Head of caudate nucleus (tissue), 42 donors: ENCODE measurements around the gene NDFIP1.
"Not testable (repeated sequence)": the region's sequence is repeated elsewhere in the genome, so short reads cannot be mapped to it uniquely, and the experiment has no call there.

Experiments used
- DNase-seq, 42 donors: peaks; one replicate each; pipeline versions ENCODE4 v3.0.0 to v3.0.0-alpha.2; 2020 to 2021; ENCODE audit warnings: mixed read lengths in 7 of 42
- intact Hi-C: fragments of 100-400 bp; cut with DNase I; formaldehyde crosslinking; loops from one replicate; pipeline ENCODE4 v1.15.0; 2022

Gene NDFIP1

DNA sequence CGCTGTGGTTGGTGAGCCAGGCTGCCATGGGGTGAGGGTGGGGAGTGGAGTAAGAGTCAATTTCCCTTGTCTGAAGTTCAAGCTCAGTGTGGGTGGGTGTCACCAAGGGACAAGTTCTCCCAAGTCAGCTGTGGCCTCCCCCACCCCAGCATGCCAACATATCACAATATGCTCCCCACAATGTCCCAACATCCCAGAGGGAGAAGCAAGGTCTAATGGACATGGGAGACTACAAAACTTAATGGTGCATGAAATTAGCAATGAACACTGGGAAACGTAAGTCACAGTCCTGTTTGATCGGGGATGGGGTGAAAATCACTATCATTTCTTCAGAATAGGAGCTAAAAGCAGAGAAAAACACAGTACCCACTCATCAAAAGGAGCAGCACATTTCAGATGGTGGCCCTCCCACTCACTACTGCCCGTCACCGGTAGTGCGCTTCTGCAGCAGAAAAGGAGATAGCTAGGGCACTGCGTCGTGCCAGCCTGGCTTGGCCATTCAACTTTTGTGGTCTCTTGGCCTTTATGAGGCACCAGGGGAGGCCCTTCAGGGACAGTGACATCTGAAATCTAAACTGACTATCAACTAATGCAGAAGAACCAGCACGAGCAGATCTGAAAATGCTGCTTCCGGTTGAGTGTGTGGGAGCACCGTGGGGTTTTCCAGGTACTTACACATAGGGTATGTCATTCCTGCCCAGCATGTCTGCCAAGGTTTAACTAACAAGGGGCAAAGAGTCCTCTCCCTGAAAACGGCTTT is 20.5 kb upstream of the NDFIP1 start:
- intact Hi-C loops: no loop called here
- no peak for DNase-seq

DNA sequence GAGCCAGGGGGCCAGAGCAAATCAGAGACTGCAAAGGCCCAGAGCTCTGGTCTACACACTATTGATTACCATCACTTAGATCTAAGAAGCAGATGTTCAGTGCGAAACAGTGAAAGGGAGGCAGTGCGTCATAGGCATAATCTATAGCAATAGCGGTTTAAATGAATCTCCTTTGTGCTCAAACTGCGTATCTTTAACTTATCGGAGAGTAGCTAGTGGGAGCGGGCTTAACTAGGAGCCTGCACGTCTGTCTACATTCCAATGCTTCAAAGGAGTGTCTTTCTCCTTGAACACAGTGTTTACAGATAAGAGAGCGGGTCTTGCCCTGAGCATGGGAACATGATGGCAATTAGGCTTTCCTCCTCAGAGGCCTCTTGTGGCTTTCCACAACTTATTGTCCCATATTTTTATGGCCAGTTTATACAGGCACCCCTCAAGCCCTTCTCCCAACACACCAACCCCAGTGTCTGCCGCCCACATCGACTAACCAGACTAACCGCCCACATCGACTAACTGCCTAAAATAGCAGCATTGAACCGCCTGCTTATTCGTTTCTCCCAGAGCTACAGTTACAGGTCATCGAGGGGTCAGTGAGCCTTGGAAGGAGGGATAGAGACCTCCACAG is 19.6 kb upstream of the NDFIP1 start:
- intact Hi-C loops: not testable (repeated sequence)

GRCh38 chr5:142091012-142091411 is 17.6 kb upstream of the NDFIP1 start:
- no peak for DNase-seq
- intact Hi-C loops: no loop called here

More for the DNA sequence above, 19.6 kb upstream of the NDFIP1 start:
- DNase-seq: peak in 6 of 42 donors; percentile 18 to 64 (median 40)

GRCh38 chr5:142091922-142092321 is 16.7 kb upstream of the NDFIP1 start:
- no peak for DNase-seq
- intact Hi-C loops: no loop called here

DNA sequence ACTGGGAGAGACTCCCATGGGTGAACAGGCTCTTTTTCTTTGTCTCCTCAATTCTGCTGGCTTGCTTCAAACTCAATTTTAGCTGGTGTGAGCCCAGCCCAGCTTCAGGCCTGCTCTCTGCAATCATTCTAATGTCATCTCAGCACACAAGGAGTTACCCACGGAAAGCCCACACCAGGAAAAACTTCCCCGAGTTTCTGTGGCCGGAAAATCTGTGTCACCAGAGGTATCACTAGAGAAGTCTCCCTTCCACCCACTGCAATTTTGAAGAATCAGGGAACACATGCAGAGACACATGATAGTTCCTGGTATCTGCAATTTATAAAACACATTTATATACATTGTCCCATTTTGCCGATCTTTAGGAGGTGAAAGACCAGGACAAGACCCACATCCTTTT is 13.5 kb upstream of the NDFIP1 start:
- no peak for DNase-seq
- intact Hi-C loops: no loop called here

GRCh38 chr5:142095651-142096330 is 12.8 kb upstream of the NDFIP1 start:
- intact Hi-C loops: no loop called here
- peak in 21 of 42 donors; percentile 5 to 58 (median 21) for DNase-seq

DNA sequence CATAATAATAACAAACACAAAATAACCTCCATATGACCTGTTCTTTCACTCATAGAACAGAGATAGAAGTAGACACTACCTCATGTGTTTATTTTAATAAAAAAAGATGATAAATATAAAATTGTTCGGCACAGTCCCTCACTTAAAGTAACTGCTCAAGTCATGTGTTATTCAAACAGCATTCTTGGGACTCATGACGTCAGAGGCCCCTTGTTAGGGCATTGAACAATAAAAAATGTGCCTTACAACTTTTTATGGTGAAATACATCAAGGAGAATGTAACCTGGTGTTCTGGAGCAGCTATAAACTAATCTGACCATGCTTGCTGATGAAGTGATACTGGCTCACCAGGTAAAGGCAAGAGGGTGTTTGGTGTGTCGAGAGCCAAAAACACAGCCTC is 12.2 kb upstream of the NDFIP1 start:
- intact Hi-C loops: no loop called here
- no peak for DNase-seq

DNA sequence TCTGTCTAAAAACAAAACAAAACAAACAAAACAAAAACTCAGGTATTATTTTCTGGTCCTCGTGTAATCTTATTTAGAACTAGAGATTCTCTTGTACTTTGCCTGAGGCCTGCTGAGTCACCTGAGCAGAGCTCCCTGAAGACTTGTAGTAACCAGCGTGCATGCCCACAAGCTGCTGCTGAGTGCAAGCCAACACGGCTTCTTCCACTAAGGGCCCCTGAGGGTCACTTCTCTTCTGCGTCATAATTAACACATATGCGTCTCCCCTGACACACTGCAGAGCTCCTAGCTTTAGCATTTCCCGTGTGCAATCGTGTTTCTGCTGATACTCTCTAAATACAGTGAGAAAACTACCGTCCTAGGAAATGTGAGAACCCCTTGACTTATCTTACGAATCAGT is 10.9 kb upstream of the NDFIP1 start:
- intact Hi-C loops: no loop called here
- no peak for DNase-seq

DNA sequence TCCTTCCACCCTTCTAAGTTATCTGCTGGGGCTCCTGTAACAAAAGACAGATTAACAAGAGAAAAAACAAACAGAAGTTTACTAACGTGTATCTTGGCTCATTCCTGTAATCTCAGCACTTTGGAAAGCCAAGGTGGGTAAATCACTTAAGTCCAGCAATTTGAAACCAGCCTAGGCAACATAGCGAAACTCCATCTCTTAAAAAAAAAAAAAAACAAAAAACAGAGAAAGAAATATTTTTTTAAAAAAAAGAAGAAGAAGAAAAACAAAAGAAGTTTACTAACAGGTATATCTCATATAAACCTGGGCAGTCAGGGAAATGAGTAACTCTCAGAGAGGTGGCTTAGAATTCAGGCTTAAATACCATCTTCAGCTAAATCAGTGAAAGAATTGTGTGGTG is 10.3 kb upstream of the NDFIP1 start:
- DNase-seq: no peak
- intact Hi-C loops: no loop called here

GRCh38 chr5:142098931-142099330 is 9.6 kb upstream of the NDFIP1 start:
- intact Hi-C loops: no loop called here
- DNase-seq: no peak

DNA sequence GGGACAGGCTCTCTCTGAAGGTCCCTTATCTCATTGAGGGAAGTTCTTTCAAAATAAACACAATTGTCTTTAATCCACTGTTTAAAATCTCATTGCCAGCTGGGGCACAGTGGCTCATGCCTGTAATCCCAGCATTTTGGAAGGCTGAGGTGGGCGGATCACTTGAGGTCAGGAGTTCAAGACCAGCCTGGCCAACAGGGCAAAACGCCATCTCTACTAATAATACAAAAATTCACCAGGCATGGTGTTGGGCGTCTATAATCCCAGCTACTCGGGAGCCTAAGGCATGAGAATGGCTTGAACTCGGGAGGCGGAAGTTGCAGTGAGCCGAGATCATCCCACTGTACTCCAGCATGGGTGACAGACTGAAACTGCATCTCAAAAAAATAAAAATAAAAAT is 8.3 kb upstream of the NDFIP1 start:
- intact Hi-C loops: no loop called here
- DNase-seq: no peak

- intact Hi-C loops: no loop called here
- DNase-seq: no peak
Observed at GRCh38 chr5:142102980-142103740, 5.4 kb upstream of the NDFIP1 start.

DNA sequence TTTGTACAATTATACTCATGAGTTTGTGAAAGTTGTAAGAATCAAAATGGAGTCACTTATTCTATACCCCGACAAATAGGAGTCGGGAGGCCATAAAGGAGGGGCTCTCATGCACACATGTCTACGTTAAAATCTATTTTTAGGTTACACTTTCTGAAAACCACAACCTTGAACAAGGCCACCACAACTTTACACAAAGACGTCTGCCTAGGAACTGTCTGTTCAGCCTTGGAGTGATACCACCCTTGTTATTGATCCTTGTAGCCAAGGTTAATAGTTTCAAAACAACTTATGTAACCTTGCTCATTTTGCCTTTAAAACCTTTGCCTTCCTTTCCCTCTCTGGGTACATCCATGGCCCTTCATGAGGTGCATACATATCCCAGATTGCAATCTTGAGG is 4.1 kb upstream of the NDFIP1 start:
- no peak for DNase-seq
- intact Hi-C loops: no loop called here

GRCh38 chr5:142106061-142106460 is 2.5 kb upstream of the NDFIP1 start:
- intact Hi-C loops: loop anchor here (5.0 kb wide), 2 partner anchors 44 to 89 kb away; no protein-coding TSS in a partner anchor
- no peak for DNase-seq

DNA sequence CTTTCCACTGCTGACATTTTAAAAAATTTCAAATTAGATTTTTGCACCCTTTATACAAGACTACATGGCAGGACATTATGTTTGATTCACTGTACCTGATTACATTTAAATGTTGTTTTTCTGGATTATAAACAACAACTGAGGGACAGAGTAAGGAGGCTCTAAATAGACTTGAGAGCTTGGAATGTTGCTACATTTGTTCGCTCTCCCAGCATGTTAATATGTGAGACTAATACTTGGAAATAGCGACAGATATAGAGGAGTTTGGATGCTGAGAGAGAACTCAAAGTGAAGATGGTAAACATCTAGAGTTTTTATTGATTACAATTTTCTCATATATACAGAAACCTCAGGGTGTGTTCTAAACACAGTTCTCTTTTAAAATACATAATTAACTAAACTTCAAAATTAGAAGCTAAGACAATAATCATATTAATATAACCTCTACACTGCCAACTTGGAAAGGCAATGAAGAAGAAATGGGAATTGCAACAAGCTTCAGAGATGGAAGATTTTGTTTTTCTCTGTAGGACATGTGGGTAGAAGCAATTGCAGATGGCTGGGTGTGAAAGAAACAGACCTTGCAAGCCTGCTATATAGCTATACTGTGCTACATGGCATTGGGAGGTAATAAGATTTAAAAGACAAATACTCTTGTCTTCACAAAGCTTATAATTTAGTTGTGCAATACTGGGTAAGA is 1.4 kb upstream of the NDFIP1 start:
- intact Hi-C loops: loop anchor here (5.0 kb wide), 2 partner anchors 45 to 90 kb away; no protein-coding TSS in a partner anchor
- DNase-seq: no peak

GRCh38 chr5:142107736-142108431 is 695 bp upstream of the NDFIP1 start:
- DNase-seq: no peak
- intact Hi-C loops: loop anchor here (5.0 kb wide), 2 partner anchors 46 to 91 kb away; no protein-coding TSS in a partner anchor

DNA sequence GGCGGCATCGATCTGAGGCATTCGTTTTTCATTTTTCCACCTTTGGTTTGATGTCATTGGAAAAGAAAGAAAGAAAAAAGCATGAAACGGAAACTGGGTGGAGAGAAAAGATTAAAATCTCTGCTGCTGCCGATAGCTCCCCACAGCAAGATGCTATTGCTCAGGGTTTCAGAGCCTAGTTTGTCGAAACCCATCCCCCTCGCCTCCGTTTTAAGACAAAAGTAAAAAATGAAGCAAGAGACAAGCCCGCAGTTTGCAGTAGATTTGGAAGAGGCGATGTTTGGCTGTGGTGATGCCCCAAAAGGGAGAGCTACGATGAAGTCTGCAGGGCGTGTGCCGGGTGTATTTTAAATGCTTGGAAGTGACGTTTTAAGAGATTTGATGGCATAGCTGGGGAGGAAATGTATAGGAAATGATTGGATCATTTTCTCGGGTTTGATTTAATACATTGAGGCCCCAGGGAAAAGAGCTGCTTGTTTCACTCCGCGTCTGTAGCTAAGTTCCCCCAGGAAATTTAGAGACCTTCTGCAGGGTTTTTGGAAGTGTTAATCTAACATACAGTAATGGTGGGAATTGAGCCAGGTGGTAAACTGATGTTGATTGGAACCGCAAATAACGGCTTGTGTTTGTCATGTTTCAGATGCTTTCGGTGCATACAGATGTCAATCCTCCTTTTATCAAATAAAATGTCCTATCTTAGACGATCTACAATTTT is 909 bp downstream of the NDFIP1 start:
- intact Hi-C loops: loop anchor here (5.0 kb wide), 2 partner anchors 47 to 92 kb away; no protein-coding TSS in a partner anchor
- peak in 33 of 42 donors; percentile 10 to 62 (median 35) for DNase-seq
